ENCODE results near the gene BCORL1.
A peak's percentile ranks its signal among the peaks of the same experiment; 100 is the strongest.

The BCORL1 gene

GRCh38 chrX:129982300-129983251 lies at the start of gene BCORL1:
TSS of gene BCORL1 (plus strand) at chrX:129982635. CDS start at chrX:130005232, 22,597 bp downstream.
- peak within 1 kb of the TSS; percentile 79 for H3K9ac ChIP-seq (ENCODE audit: low read length)
- no peak within 1 kb of the TSS for H2AFZ ChIP-seq (ENCODE audit: low read depth, low read length)
- H3K79me2 ChIP-seq (ENCODE audit: low read length): peaks cover 17% of the 10 kb centered on the region
- H3K4me3 ChIP-seq (ENCODE audit: low read length): no peak within 1 kb of the TSS
- TF ChIP-seq EZH2phosphoT487 (IDR thresholded peaks at IDR 0.05; ENCODE audit: low read depth): no peak
- TF ChIP-seq, protein P1, sequence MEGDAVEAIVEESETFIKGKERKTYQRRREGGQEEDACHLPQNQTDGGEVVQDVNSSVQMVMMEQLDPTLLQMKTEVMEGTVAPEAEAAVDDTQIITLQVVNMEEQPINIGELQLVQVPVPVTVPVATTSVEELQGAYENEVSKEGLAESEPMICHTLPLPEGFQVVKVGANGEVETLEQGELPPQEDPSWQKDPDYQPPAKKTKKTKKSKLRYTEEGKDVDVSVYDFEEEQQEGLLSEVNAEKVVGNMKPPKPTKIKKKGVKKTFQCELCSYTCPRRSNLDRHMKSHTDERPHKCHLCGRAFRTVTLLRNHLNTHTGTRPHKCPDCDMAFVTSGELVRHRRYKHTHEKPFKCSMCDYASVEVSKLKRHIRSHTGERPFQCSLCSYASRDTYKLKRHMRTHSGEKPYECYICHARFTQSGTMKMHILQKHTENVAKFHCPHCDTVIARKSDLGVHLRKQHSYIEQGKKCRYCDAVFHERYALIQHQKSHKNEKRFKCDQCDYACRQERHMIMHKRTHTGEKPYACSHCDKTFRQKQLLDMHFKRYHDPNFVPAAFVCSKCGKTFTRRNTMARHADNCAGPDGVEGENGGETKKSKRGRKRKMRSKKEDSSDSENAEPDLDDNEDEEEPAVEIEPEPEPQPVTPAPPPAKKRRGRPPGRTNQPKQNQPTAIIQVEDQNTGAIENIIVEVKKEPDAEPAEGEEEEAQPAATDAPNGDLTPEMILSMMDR (IDR thresholded peaks at IDR 0.05; ENCODE audit: low read depth, low read length): peak; percentile 12; the same call in 1 of the 2 replicates
- H3K36me3 ChIP-seq (replicated peaks; ENCODE audit: low read depth, low read length): no peaks in the 10 kb centered on the region
- no peaks in the 10 kb centered on the region for H3K27me3 ChIP-seq (ENCODE audit: low read depth, low read length)
- peak within 1 kb of the TSS; percentile 27; the same call in 1 of the 2 replicates for H3K27ac ChIP-seq (ENCODE audit: low read length)
- H3K4me1 ChIP-seq (ENCODE audit: low read length): peaks cover 6% of the 10 kb centered on the region; the same call in 1 of the 2 replicates
- H3K9me3 ChIP-seq (ENCODE audit: insufficient read depth, low read length): no peaks in the 10 kb centered on the region
- peak within 1 kb of the TSS; percentile 88; the same call in 1 of the 2 replicates for H3K4me2 ChIP-seq (ENCODE audit: low read length)
- peaks cover 17% of the 10 kb centered on the region for H4K20me1 ChIP-seq (ENCODE audit: insufficient read depth, low read length)

DNA sequence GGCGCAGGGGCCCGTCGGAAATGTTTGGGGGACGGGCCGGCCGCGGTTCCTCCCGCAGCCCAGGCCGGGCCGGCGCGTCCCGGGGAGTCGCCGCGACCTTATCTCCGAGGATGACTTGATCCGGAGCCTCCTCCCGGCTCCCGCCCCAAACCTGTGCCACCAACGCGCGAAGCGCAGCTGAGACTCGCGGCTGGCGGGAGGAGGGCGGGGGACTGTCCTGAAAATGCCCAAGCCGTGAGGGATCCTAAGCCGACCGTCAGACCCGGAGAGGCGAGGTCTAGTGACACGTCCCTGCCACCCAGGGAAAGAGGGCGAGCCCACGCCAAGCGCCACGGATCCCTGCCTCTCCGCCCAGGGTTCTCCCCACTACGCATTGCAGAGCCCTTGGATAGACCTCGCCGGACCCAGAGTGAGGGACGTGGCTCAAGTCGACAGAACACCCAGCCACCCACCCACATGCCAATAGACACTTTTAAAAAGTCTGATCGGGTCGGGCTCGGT lies 49.6 kb upstream of the BCORL1 start:
- H3K9ac ChIP-seq (ENCODE audit: low read length): peak overlapping the region; percentile 43; the same call in 1 of the 2 replicates
- peak overlapping the region; percentile 55 for H3K4me2 ChIP-seq (ENCODE audit: low read length)
- peak overlapping the region; percentile 72 for H3K4me3 ChIP-seq (ENCODE audit: low read length)
- H3K27me3 ChIP-seq (ENCODE audit: low read depth, low read length): 0 out of 2 replicates have a peak, but pooled peaks cover 5% of the 10 kb centered on the region
- no peak overlapping the region for H2AFZ ChIP-seq (ENCODE audit: low read depth, low read length)
- H3K79me2 ChIP-seq (ENCODE audit: low read length): no peaks in the 10 kb centered on the region
- no peaks in the 10 kb centered on the region for H4K20me1 ChIP-seq (ENCODE audit: insufficient read depth, low read length)
- H3K9me3 ChIP-seq (ENCODE audit: insufficient read depth, low read length): no peaks in the 10 kb centered on the region
- H3K27ac ChIP-seq (ENCODE audit: low read length): no peak overlapping the region
- TF ChIP-seq, protein P1 (IDR thresholded peaks at IDR 0.05; ENCODE audit: low read depth, low read length): no peak
- no peak for TF ChIP-seq EZH2phosphoT487 (IDR thresholded peaks at IDR 0.05; ENCODE audit: low read depth)
- H3K4me1 ChIP-seq (ENCODE audit: low read length): 0 out of 2 replicates have a peak, but pooled peaks cover 4% of the 10 kb centered on the region
- peaks cover 3% of the 10 kb centered on the region for H3K36me3 ChIP-seq (replicated peaks; ENCODE audit: low read depth, low read length)

GRCh38 chrX:129933700-129934099 lies 48.7 kb upstream of the BCORL1 start:
- no peak overlapping the region for H3K9ac ChIP-seq (ENCODE audit: low read length)
- H3K79me2 ChIP-seq (ENCODE audit: low read length): no peaks in the 10 kb centered on the region
- no peaks in the 10 kb centered on the region for H4K20me1 ChIP-seq (ENCODE audit: insufficient read depth, low read length)
- H2AFZ ChIP-seq (ENCODE audit: low read depth, low read length): no peak overlapping the region
- 0 out of 2 replicates have a peak, but pooled peaks cover 8% of the 10 kb centered on the region for H3K27me3 ChIP-seq (ENCODE audit: low read depth, low read length)
- H3K9me3 ChIP-seq (ENCODE audit: insufficient read depth, low read length): no peaks in the 10 kb centered on the region
- H3K27ac ChIP-seq (ENCODE audit: low read length): no peak overlapping the region
- 0 out of 2 replicates have a peak, but pooled peaks cover 4% of the 10 kb centered on the region for H3K4me1 ChIP-seq (ENCODE audit: low read length)
- no peak overlapping the region for H3K4me2 ChIP-seq (ENCODE audit: low read length)
- H3K36me3 ChIP-seq (replicated peaks; ENCODE audit: low read depth, low read length): peaks cover 3% of the 10 kb centered on the region
- H3K4me3 ChIP-seq (ENCODE audit: low read length): no peak overlapping the region
- TF ChIP-seq, protein P1 (IDR thresholded peaks at IDR 0.05; ENCODE audit: low read depth, low read length): no peak
- no peak for TF ChIP-seq EZH2phosphoT487 (IDR thresholded peaks at IDR 0.05; ENCODE audit: low read depth)

GRCh38 chrX:129934461-129934860 lies 48.0 kb upstream of the BCORL1 start:
- no peak overlapping the region for H3K27ac ChIP-seq (ENCODE audit: low read length)
- H3K9me3 ChIP-seq (ENCODE audit: insufficient read depth, low read length): no peaks in the 10 kb centered on the region
- no peak overlapping the region for H3K4me2 ChIP-seq (ENCODE audit: low read length)
- H3K9ac ChIP-seq (ENCODE audit: low read length): no peak overlapping the region
- H3K4me3 ChIP-seq (ENCODE audit: low read length): no peak overlapping the region
- H2AFZ ChIP-seq (ENCODE audit: low read depth, low read length): no peak overlapping the region
- TF ChIP-seq EZH2phosphoT487 (IDR thresholded peaks at IDR 0.05; ENCODE audit: low read depth): no peak
- TF ChIP-seq, protein P1 (IDR thresholded peaks at IDR 0.05; ENCODE audit: low read depth, low read length): no peak
- 0 out of 2 replicates have a peak, but pooled peaks cover 4% of the 10 kb centered on the region for H3K4me1 ChIP-seq (ENCODE audit: low read length)
- 0 out of 2 replicates have a peak, but pooled peaks cover 8% of the 10 kb centered on the region for H3K27me3 ChIP-seq (ENCODE audit: low read depth, low read length)
- H3K36me3 ChIP-seq (replicated peaks; ENCODE audit: low read depth, low read length): peaks cover 3% of the 10 kb centered on the region
- H3K79me2 ChIP-seq (ENCODE audit: low read length): no peaks in the 10 kb centered on the region
- no peaks in the 10 kb centered on the region for H4K20me1 ChIP-seq (ENCODE audit: insufficient read depth, low read length)

All from OCI-LY3 (cell line).